K562 (cell line): ENCODE measurements around the gene GTPBP8. TPM values are rescaled to one million over a fixed set of nuclear protein-coding genes. Genes with fewer than 3 reads are reported as not detected.

Source experiments
- ATAC-seq: fragments of 200-7000 bp; cut with Tn5 transposase; 3 replicates; pipeline ENCODE4 v1.9.1; 2020; ENCODE audit warnings: moderate library complexity
- BruUV-seq: library from RNA; stranded (reverse); fragments of 400-500 nt; replicated peaks from 2 replicates; lab custom pipeline; 2021; lab: Mats Ljungman, UMichigan
- CTCF ChIA-PET: fragments of 300-600 bp; formaldehyde crosslinking; extraction: SDS; loops from one replicate; lab custom pipeline; 2021; ENCODE audit warnings: low intra/inter-chr PET ratio; lab: Yijun Ruan, JAX
- POLR2A ChIA-PET: fragments of 300-600, 350-650 bp; sonication (Branson Sonifier 250); formaldehyde crosslinking; extraction: SDS; loops from one replicate; lab custom pipeline; 2021; ENCODE audit warnings: antibody characterized with exemption, inconsistent platforms; lab: Yijun Ruan, JAX
- DNase-seq, 4 experiments: peaks; one replicate each; pipeline versions ENCODE4 v3.0.0 to v3.0.0-alpha.2; 2011 to 2018; ENCODE audit warnings: low spot score in 3 of 4, mixed read lengths in 3 of 4; ENCODE audit errors: extremely low read depth in 1 of 4
- FAIRE-seq: peaks from 2 replicates; lab custom pipeline; 2011; peaks lifted over from hg19 to GRCh38; lab: Jason Lieb, UNC
- H2AFZ ChIP-seq: 2 replicates; pipeline ENCODE4 v1.6.0; 2011; ENCODE audit warnings: low read depth, low read length, control low read depth, inconsistent platforms
- H3K27ac ChIP-seq: fragments of 200-600 bp; 3 replicates; pipeline ENCODE4 v1.8.0; 2011; ENCODE audit warnings: low read depth, mild to moderate bottlenecking, control low read depth, inconsistent platforms, low read length, moderate library complexity, mixed read lengths; ENCODE audit errors: extremely low read depth
- H3K27me3 ChIP-seq, 2 experiments: fragments of 300-600 bp in 1 of 2; 2 replicates in 1 of 2; 3 replicates in 1 of 2; pipeline versions ENCODE4 v1.6.0 to v1.8.0; 2011; ENCODE audit warnings: inconsistent platforms in 2 of 2, low read length in 2 of 2, mild to moderate bottlenecking in 1 of 2, mixed read lengths in 1 of 2, moderate library complexity in 1 of 2; ENCODE audit not compliant: control insufficient read depth in 2 of 2, insufficient read depth in 2 of 2
- H3K36me3 ChIP-seq: fragments of 300-600 bp; 3 replicates; pipeline ENCODE4 v1.8.0; 2011; ENCODE audit warnings: mild to moderate bottlenecking, low read length, inconsistent platforms; ENCODE audit not compliant: control insufficient read depth, insufficient read depth
- H3K4me1 ChIP-seq, 2 experiments: fragments of 200-600 bp in 1 of 2; replicated peaks in 1 of 2; 2 replicates in 1 of 2; 3 replicates in 1 of 2; pipeline versions ENCODE4 v1.5.1 to v1.8.0; 2011; ENCODE audit warnings: inconsistent platforms in 2 of 2, low read length in 2 of 2, mild to moderate bottlenecking in 1 of 2, mixed read lengths in 1 of 2, moderate library complexity in 1 of 2; ENCODE audit not compliant: control insufficient read depth in 2 of 2, insufficient read depth in 2 of 2
- H3K4me2 ChIP-seq: 2 replicates; pipeline ENCODE4 v1.6.1; 2011; ENCODE audit warnings: low read length, control low read depth, inconsistent platforms, mixed read lengths; ENCODE audit not compliant: insufficient read depth
- H3K4me3 ChIP-seq: fragments of 200-600 bp; sonication (generic), shearing (Covaris generic); 2 replicates; pipeline ENCODE4 v1.5.1; 2016; ENCODE audit warnings: control low read depth, inconsistent platforms
- H3K79me2 ChIP-seq: fragments of 200-600 bp; 3 replicates; pipeline ENCODE4 v1.8.0; 2011; ENCODE audit warnings: low read length, inconsistent platforms; ENCODE audit not compliant: control insufficient read depth, insufficient read depth
- H3K9ac ChIP-seq, 2 experiments: 2 replicates each; pipeline versions ENCODE4 v1.6.0 to v1.6.1; 2011; ENCODE audit warnings: low read depth in 2 of 2, low read length in 2 of 2, control low read depth in 1 of 2, inconsistent platforms in 1 of 2, mild to moderate bottlenecking in 1 of 2, mixed read lengths in 1 of 2; ENCODE audit not compliant: insufficient read depth in 1 of 2
- H3K9me1 ChIP-seq: one replicate; pipeline ENCODE4 v1.6.0; 2011; ENCODE audit warnings: inconsistent platforms, mild to moderate bottlenecking, low read length, moderate library complexity; ENCODE audit not compliant: control insufficient read depth, insufficient read depth
- H3K9me3 ChIP-seq: replicated peaks from 2 replicates; pipeline ENCODE4 v1.5.1; 2011; ENCODE audit warnings: low read depth, low read length, inconsistent platforms; ENCODE audit not compliant: control insufficient read depth, insufficient read depth
- H4K20me1 ChIP-seq: replicated peaks from 2 replicates; pipeline ENCODE4 v1.6.1; 2011; ENCODE audit warnings: low read length, inconsistent platforms, mixed read lengths; ENCODE audit not compliant: control insufficient read depth, insufficient read depth
- ZNF407 ChIP-seq: fragments of 450-650 bp; IDR thresholded peaks from 2 replicates; pipeline ENCODE4 v1.6.1; 2016; ENCODE audit warnings: low read depth
- whole genome bisulfite sequencing: fragments of 100-300 bp; shearing (Covaris generic); methylation state at CpG from one replicate; pipeline ENCODE4 v1.1.6; 2016; ENCODE audit warnings: low coverage, mixed read lengths; ENCODE audit not compliant: insufficient coverage; ENCODE audit errors: missing lambda C conversion rate; 5-methylcytosine and 5-hydroxymethylcytosine counted together
- in situ Hi-C: fragments of 300-500 bp; cut with MboI; formaldehyde crosslinking; loops from 4 replicates; pipeline ENCODE4 v1.15.0; 2018; ENCODE audit warnings: inconsistent platforms, mixed read lengths
- intact Hi-C: fragments of 100-400 bp; cut with micrococcal nuclease; formaldehyde crosslinking; loops from 2 replicates; pipeline ENCODE4 v1.14.2; 2022
- polyA plus RNA-seq, 8 experiments: library from polyadenylated mRNA; depleted of rRNA in 4 of 8; stranded (reverse) in 5 of 8; unstranded in 3 of 8; fragments of >200 nt; fragmentation: Nextera tagmentation in 2 of 8; fragmentation: Illumina TruSeq in 1 of 8; extraction: Ambion mirVana in 2 of 8; extraction: Trizol in 1 of 8; gene quantifications; 2 replicates each; pipeline versions ENCODE4 v1.2.1 to v1.2.3, GENCODE V29; 2011 to 2014; ENCODE audit warnings: inconsistent platforms in 1 of 8, missing spikeins in 1 of 8
- total RNA-seq, 7 experiments: library from RNA; depleted of rRNA in 6 of 7; stranded (reverse); fragments of >200 nt in 6 of 7; fragmentation: Illumina TruSeq in 2 of 7; extraction: Trizol in 2 of 7; gene quantifications; 2 replicates each; pipeline versions ENCODE4 v1.2.1 to v1.2.3, GENCODE V29; 2011 to 2021; ENCODE audit warnings: low replicate concordance in 1 of 7

The GTPBP8 gene
- total and polyA plus RNA-seq, 9 of the 15 experiments (the other 6 are each of a cell fraction or from before 2014, with no cell fraction given): 14.0 to 33.3 (median 20.8) TPM

DNA sequence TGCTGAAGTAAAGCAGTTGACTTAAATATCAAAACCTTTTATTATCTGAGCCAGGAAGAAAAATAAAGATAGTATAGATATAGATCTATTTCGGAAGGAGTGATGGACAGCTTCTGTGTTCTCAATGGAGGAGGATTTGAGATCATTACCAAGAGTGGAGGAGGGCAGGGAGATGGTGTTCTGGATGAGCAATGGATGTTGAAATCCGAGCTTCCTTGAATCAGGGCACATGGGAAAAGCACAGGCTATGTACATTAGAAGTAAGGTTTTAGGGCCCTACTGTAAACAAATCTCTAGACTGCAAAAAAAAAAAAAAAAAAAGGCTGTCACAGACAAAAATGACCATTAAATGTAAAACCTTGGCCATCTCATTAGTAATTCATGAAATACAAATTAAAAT lies 43.2 kb downstream of the GTPBP8 start:
- no peak overlapping the region for H3K27ac ChIP-seq
- WGBS: 0% methylated on average over 2 of the region's 2 CpGs
- no peaks in the 10 kb centered on the region for H3K36me3 ChIP-seq
- no peaks in the 10 kb centered on the region for H3K4me1 ChIP-seq
- FAIRE-seq (no peak), ATAC-seq (no peak), DNase-seq (no peak)
- in situ Hi-C loops (no loop called here), intact Hi-C loops (no loop called here)
- H3K9me1 ChIP-seq: no peaks in the 10 kb centered on the region
- H3K9ac ChIP-seq: no peak overlapping the region
- CTCF ChIA-PET: no interaction called here
- H4K20me1 ChIP-seq: no peaks in the 10 kb centered on the region
- POLR2A ChIA-PET: no interaction called here
- no peaks in the 10 kb centered on the region for H3K79me2 ChIP-seq
- no peak for TF ChIP-seq ZNF407
- no TSS peak for BruUV-seq
- no peaks in the 10 kb centered on the region; the same call in 1 of the 2 replicates for H3K9me3 ChIP-seq
- no peak overlapping the region for H3K4me2 ChIP-seq
- H3K27me3 ChIP-seq: no peaks in the 10 kb centered on the region; a peak in 2 of 5 replicates
- no peak overlapping the region for H2AFZ ChIP-seq
- no peak overlapping the region for H3K4me3 ChIP-seq
